ENCODE data around the gene TLE6.
"Not testable (repeated sequence)": the region's sequence is repeated elsewhere in the genome, so short reads cannot be mapped to it uniquely, and the experiment has no call there.

Gene TLE6

DNA sequence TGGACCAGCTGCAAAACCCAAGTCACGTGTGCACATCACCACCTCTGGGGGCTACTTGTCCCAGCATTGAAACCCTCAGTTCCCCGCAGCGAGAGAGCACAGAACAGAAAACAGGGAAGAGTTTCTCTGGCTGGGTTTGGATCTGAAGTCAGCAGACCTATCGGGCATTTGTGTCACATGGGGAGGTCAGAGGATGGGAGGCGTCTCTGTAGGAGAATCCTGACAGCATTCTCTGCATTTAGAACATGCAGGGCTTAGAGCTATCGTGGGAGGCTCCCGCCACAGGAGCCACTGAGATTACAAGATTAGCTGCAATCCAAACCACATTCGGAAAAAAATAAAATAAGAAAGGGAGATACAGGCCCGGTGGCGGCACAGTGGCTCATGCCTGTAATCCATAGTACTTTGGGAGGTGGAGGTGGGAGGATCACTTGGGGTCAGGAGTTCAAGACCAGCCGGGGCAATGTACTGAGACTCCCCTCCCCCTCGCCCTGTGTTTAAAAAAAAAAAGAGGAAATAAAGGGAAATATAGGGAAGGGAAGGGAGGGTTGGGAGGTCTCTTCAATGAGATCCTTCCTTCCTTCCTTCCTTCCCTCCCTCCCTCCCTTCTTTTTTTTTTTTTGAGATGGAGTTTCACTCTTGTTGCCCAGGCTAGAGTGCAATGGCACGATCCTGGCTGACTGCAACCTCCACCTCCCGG lies 2.9 kb upstream of the TLE6 start:
- DNase-seq, result no peak

DNA sequence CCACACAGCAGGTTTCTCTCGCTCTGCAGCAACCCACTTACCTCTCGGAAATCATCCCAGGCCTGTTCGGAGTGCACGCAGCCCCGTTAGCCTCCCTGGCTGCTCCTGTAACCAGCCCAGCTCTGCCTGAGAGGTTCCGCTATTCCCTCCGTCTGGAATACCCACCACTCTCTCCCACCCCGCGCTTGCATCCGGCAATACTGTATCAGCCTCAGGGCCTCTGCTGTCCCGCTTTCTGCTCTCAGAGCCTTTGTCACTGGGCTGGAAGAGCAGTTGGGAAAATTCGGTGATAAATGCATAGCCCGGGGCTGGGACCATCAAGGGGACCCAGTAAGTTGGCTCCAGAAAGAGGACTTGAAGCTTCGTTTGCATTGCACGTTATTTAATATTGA lies 759 bp upstream of the TLE6 start:
- no peak for DNase-seq

DNA sequence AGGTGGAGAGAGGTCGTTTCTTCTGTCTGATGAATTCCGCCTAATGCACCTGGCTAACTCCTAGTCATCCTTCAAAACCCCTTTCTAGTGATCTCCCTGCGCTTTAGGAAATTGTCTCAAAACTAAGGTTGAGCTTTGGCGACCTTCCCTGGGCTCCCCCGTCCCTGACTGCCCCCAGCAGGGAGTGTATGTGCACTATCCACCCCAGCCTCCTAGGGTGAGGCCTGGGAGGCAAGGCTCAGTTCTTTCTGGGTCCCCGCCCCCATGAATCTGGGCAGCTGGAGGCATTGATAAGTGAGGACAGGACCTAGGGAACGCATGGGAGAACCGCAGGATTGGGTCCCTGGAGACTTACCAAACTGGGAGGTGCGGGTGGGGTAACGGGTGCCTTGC lies 378 bp downstream of the TLE6 start:
- DNase-seq, result no peak

DNA sequence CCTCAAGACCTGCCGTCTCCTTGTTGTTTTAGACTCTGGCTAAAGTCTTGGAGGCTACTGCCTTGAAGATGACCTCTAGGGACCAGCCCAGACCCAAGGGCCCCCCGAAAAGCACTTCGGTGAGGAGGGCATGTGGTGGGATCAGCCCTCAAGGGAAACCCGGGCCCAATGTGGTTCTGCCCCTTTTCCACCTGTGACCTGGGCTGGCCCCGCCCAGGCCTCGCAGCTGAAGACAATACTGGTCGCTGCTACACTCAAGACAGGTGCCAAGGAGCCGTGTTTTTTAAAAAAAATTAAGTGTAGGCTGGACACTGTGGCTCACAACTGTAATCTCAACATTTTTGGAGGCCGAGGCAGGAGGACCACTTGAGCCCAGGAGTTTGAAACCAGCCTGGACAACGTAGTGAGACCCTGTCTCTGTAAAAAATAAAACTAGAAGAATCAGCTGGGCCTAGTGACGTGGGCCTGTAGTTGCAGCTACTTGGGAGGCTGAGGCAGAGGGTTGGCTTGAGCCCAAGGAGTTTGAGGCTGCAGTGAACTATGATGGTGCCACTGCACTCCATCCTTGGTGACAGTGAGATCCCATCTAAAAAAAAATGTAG lies 903 bp downstream of the TLE6 start:
- DNase-seq, result no peak

DNA sequence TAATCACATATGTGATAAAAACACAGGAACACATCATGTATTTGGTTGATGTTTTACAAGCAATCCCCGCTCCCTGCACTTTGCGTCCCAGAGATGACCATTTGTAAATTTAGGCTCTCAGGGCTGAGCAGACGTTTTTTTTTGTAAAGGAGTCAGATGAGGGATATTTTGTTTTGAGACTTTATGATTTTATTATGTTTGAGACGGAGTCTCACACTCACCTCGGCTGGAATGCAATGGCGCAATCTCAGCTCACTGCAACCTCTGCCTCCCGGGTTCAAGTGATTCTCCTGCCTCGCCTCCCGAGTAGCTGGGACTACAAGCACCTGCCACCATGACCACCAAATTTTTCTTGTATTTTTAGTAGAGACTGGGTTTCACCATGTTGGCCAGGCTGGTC lies 1.4 kb downstream of the TLE6 start:
- no peak for DNase-seq

DNA sequence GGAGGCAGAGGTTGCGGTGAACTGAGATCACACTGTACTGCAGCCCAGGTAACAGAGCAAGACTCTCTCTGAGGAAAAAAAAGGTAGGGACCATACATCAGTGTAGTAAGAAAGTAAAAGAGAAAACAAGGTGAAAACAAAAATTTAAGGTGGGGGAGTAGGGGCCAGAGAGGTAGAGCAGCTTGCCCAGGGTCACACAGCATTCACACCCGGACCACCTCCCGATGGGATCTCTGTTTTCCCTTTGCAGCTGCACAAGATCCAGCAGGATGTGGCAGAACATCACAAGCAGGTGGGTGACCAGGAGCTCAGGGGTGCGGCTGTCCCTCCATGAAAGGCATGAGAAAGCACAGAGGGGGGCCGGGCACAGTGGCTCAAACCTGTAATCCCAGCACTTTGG lies 4.5 kb downstream of the TLE6 start:
- no peak for DNase-seq

DNA sequence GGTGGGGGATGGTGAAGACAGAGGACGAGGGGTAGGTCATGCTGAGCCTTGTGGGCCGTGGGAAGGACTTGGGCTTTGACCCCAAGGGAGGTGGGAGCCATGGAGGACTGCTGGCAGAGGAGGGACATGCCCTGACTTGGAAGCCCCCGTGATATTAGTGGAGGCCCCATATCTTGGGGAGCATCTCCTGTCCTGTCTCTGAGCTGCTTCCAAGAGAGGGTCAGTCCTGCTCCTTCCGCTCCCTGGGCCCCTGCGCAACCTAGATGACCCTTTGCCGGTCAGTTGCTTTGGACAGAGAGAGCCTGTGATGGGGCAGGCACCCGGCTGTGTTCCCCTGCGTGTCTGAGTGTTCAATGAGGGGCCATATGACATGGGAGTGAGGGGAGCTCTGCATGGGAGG lies 5.2 kb downstream of the TLE6 start:
- no peak for DNase-seq

DNA sequence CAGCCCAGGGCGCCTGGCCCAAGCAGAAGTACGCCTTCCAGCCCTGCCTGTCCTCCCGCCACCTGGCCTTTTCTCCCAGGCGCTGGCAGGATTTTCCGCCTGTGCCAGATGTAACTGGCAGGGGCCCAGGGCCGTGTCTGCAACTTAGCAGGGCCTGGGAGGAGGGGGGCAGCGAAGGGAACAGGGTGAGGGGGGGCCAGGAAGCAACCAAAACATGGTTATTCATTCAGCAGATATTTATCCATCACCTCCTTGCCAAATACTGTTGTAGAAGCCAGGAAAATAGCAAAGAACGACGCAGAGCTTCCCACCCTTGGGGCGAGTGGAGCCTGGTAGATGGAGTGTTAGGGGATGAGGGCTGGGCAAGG lies 5.6 kb downstream of the TLE6 start:
- DNase-seq, result no peak

DNA sequence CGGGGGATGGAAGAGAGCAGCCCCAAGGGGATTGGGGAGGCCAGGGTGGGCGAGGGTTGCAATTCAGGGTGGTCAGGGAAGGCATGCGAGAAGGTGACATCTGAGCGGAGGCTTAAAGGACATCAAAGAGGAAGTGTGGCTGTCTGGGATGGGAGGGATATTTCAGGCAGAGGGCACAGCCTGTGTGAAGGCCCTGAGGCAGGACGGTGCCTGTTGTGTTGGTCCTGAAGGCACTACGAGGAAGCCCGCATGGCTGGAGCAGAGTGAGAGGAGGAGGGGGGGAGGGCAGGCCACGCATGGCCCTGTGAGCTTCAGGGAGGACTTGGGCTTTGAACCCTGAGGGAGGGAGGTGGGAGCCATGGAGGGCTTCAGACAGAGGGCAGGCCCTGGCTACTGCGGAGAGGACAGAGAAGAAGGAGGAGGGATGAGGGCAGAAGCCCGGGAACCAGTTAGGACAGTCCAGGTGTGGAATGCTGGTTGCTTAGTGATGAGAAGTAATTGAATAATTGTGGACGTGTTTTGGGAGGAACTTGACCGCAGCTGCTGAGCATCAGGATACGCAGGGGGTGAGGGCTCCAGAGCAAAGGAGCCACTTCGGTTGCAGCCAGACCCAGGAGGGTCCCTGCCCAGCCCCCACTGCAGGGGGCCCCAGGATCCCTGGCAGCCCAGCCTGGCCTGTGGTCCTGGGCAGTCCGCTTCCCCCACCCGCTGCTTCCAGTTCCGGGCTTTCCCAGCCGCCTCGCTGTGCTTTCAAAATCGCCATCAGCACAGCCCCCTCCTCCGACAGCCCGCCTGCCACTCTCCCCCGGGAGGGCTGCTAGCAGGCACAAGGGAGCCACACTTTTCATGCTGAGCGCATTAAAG lies 6.2 kb downstream of the TLE6 start:
- DNase-seq, result no peak

DNA sequence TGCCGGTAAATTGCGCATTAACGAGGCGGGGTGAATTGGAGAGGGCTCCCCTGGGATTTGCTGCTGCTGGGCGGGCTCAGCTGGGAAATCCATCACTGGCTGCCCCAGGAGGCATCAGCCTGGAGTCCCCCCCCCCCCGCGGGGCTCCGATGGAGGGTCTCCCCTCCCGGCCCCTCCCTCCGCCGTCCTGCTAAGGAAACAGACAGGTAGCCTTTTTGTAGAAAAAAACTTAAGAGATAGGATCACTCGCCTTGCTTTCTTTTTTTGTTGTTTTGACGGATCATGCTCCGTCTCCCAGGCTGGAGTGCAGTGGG lies 6.8 kb downstream of the TLE6 start:
- DNase-seq, result no peak

DNA sequence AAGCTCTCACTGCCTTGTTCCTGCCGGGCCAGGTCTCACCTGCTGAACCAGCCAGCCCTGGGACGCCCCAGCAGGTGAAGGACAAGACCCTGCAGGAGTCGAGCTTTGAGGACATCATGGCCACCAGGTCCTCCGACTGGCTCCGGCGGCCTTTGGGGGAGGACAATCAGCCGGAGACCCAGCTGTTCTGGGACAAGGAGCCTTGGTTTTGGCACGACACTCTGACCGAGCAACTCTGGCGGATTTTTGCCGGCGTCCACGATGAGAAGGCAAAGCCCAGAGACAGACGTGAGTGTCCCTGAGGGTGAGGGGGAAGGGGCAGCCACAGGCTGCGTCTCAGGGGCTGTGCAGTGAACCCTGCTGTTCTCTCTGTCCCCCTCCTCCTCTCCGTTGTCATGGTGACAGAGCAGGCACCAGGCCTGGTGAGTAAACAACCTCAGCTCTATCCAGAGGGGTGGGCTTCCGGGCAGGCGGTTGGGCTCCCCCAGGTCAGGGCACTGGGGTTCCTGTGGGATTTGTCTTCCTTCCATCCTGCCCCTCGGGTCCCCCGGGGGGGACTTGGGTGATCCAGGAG lies 9.7 kb downstream of the TLE6 start:
- DNase-seq, result no peak

DNA sequence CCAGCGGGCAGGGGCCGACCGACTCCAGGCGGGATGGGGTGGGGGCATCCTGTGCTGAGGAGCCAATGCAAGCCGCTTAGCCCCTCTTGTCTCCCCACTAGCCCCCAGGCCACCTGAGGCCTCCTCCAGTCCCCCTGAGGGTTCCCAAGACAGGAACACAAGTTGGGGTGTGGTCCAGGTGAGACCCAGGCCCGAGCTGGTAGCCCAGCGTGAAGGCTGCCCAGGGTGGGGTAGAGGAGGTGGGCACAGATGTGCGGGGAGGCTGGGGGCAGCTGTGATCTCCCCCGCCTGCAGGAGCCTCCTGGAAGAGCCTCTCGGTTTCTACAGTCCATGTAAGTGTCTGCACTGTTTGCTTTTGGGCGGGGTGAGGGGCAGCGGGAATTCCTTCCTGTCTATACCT lies 10.4 kb downstream of the TLE6 start:
- no peak for DNase-seq

DNA sequence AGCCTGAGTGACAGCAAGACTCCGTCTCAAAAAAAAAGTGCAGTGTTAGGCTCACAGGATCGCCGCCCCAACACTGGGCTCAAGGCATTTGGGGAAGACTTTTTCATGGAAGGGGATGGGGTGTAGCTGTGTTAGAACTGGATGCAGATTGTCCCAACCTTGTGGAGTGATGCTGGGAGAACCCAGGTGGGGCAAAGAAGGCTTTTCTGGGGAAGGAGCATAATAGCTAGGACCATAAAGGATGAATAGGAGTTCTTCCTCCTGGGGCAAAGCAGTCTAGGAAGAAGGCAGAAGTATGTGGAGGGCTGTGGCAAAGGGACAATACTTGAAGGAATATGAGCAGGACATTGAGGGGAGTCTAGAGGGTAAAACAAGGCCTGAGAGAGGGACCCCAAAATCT lies 11.2 kb downstream of the TLE6 start:
- DNase-seq, result no peak

DNA sequence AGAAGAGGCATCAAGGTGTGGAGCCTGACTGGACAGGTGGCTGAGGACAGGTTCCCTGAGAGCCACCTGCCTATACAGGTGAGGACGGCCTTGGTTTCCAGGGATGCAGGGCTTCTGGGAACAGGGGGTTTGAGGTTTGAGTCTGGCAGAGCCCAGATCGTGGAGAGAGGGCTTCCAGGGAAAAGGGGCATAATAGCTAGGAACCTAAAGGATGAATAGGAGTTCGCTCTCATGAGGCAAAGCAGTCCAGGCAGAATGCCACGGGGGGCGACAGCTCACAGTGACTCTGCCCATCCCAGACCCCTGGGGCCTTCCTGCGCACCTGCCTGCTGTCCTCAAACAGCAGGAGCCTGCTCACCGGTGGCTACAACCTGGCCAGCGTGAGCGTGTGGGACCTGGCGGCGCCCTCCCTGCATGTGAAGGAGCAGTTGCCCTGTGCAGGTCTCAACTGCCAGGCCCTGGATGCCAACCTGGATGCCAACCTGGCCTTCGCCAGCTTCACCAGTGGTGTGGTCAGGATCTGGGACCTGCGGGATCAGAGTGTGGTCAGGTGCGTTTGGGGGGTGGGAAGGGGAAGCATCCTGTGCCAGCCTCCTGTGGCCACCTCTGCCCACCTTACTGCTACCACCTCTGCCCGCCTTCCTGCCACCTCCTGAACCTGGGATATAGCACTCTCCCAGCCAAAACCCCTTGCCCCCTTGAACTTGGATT lies 12.0 kb downstream of the TLE6 start:
- DNase-seq, result no peak

DNA sequence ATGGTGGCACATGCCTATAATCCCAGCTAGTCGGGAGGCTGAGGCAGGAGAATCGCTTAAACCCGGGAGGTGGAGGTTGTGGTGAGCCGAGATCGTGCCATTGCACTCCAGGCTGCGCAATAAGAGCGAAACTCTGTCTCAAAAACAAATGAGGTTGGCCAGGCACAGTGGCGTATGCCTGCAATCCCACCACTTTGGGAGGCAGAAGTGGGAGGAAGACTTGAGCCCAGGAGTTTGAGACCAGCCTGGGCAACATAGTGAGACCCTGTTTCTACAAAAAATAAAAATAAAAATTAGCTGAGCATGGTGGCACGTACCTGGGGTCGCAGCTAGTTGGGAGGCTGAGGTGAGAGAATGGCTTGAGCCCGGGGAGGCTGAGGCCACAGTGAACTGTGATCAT lies 15.0 kb downstream of the TLE6 start:
- DNase-seq, result not testable (repeated sequence)

DNA sequence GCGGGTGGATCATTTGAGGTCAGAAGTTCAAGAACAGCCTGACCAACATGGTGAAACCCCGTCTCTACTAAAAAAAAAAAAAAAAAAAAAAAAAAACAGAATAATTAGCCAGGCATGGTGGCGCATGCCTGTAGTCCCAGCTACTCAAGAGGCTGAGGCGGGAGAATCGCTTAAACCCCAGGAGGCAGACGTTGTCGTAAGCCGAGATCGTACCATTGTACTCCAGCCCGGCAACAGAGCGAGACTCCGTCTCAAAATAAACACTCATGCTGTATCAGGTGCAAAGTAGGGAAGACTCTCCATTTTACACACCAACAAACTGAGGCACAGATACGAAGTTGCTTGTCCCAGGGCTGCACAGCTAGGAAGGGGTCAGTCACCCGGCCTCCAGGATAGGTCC lies 15.6 kb downstream of the TLE6 start:
- DNase-seq, result no peak

DNA sequence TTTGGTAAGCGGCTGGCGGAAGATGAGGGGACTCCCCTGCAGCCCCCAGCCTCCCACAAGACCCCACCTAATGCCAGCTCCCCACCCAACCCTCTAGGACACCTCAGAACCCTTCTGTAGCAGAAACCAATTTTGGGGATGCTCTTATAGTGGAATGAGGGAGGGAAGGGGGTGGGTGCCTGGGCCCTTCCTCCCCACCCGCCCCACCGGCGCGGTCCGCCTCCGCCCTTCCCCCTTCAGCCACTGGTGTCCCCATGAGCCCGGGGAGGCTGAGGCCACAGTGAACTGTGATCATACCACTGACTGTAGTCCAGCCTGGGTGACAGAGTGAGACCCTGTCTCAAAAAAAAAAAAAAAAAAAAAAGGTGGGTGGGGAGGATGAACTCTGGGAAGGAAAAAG lies 16.2 kb downstream of the TLE6 start:
- DNase-seq, result no peak

DNA sequence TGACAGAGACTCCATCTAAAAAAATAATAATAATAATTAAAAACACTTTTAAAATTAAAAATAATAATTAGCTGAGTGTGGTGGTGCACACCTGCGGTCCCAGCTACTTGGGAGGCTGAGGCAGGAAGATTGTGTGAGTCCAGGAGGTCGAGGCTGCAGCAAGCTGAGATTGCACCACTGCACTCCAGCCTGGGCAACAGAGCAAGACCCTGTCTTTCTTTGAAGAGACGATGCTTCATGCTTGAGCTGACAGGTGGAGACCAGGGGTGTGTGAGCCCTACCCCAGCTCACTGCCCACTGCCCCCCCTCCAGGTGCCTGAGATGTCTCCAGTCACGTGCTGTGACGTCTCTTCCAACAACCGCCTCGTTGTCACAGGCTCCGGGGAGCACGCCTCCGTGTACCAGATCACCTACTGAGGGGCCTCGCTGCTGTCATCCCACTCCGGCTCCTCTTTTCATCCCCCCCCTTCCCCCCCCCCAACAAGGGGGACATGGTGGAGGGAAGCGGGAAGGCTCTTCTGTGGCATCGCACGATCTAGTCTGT lies 17.3 kb downstream of the TLE6 start:
- DNase-seq, result no peak

DNA sequence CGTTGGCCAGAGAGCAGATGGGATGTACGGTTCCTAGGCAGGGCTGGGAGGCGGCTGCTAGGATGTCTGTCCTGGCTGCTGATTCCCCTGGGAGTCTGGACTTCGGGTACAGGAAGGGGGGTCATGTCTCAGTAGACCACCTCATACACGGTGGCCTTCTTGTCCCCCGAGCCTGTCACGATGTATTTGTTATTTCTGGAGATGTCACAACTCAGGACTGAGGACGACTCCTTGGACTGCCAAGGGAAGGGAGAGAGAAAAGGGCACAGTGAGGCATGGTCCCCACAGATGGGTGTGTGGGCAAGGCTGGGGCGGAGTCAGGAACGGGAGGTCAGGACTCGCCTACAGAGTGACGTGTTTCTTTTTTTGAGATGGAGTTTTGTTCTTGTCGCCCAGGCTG lies 20.4 kb downstream of the TLE6 start:
- DNase-seq, result no peak

DNA sequence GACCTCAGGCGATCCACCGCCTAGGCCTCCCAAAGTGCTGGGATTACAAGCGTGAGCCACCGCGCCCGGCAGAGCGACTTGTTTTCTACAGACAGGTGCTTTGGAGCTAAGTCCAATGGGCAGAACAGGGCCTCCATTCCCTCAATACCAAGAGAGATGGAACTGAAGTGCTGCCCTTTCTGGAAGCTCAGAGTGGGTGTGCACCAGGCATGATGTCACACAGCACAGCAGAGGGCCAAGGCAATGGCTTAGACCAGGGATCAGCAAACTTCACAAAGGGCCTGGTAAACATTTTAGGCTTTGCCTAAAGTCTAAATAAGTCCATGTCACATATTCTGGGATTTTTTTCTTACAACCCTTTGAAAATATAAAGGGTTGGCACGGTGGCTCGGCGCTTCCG lies 21.3 kb downstream of the TLE6 start:
- no peak for DNase-seq

DNA sequence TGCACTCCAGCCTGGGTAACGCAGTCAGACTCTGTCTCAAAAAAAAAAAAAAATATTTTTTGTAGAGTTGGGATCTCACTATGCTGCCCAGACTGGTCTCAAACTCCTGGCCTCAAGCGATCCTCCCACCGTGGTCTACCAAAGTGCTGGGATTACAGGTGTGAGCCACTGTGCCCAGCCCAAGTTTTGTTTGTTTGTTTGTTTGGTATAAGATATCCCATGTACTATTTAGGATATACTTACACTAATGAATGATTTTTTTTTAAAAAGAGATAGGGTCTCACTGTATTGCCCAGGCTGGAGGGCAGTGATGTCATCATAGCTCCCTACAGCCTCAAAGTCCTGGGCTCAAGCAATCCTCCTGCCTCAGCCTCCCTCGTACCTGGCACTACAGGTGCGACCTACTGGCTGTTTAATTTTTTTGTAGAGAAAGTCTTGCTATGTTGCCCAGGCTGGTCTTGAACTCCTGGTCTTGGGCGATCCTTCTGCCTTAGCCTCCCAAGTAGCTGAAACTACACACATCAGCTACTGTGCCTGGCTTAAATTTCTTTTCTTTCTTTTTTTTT lies 24.0 kb downstream of the TLE6 start:
- DNase-seq, result no peak

DNA sequence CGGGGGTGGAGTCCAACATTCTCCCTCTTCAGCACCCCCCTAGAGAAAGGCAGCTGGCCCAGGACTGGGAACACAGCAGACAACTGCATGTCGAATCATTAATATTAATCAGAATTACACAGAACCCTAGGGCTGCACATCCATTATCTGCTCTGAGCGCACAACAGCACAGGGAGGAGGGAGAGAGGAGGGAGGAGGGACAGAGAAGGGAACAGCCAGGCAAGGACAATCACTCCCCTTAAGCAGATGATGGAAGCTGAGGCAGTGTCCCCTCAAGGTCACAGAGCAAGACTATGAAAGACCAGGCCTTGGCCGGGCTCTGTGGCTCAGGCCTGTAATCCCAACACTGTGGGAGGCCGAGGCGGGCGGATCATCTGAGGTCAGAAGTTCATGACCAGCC lies 25.7 kb downstream of the TLE6 start:
- DNase-seq, result no peak

DNA sequence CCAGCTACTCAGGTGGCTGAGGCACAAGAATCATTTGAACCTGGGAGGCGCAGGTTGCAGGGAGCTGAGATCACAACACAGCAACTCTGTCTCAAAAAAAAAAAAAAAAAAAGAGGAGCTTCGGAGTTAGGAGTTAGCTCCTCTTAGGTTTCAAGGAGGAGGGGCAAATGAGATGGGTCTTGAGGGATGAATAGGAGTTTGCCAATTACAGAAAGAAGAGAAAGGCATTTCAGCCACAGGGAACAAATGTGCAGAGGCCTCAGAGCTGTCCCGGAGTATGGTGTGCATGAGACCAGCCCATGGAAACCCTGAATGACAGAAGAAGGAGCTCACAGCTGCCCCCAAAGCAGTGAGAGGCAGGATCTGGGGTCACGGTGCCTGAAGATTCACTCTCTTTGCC lies 27.2 kb downstream of the TLE6 start:
- DNase-seq, result no peak

All from activated CD4-positive, alpha-beta T cell treated with anti-CD3 and anti-CD28 coated beads, Interleukin-2, amount 50 U/mL, for 4 hours (primary cell).